SK-N-SH (cell line): ENCODE results near the gene RAI1.

Experiments used
- CTCF ChIP-seq: fragments of 200-600 bp; sonication (generic); IDR thresholded peaks from 2 replicates; pipeline ENCODE4 v1.6.1; 2017; ENCODE audit warnings: antibody characterized with exemption, mild to moderate bottlenecking, moderate library complexity
- NFIC ChIP-seq: IDR thresholded peaks from 2 replicates; pipeline ENCODE4 v1.4.0; 2012; ENCODE audit warnings: borderline replicate concordance
- RAD21 ChIP-seq: IDR thresholded peaks from 2 replicates; pipeline ENCODE4 v1.6.1; 2012; ENCODE audit warnings: mild to moderate bottlenecking, low read length

- TF ChIP-seq CTCF (no peak), RAD21 (peak; percentile 3; the same call in 1 of the 2 replicates), NFIC (no peak)
These were observed 111.5 kb downstream of the RAI1 start for GRCh38 chr17:17792551-17793377.
